ENCODE measurements around the gene P3R3URF. TPM values are rescaled to one million over a fixed set of nuclear protein-coding genes. Genes with fewer than 3 reads are reported as not detected.

Gene P3R3URF
- total RNA-seq, 1 donor from 2014 or later: not detected

GRCh38 chr1:46131712-46132528 lies 44.4 kb downstream of the P3R3URF start:
- H3K27ac Mint-ChIP-seq (ENCODE audit: unreplicated experiment): peak overlapping the region; percentile 100
- Histone ChIP-seq H3K9me3 (ENCODE audit: insufficient read depth, low read depth, low read length) (no peaks in the 10 kb centered on the region), H3K36me3 (ENCODE audit: insufficient read depth, low read length) (no peaks in the 10 kb centered on the region), H3K27me3 (ENCODE audit: insufficient read depth, low read length) (no peaks in the 10 kb centered on the region), H3K4me1 (ENCODE audit: insufficient read depth, low read length) (peaks cover 14% of the 10 kb centered on the region), H3K79me2 (ENCODE audit: insufficient read depth, low read length) (peaks cover 48% of the 10 kb centered on the region), H2AFZ (ENCODE audit: low read depth, low read length) (peak overlapping the region; percentile 100), H4K20me1 (ENCODE audit: insufficient read depth, low read length) (peaks cover 21% of the 10 kb centered on the region), H3K4me2 (ENCODE audit: low read length) (peak overlapping the region; percentile 94), H3K4me3 (ENCODE audit: insufficient read depth, low read depth, low read length) (peak overlapping the region; percentile 90), H3K27ac (ENCODE audit: low read depth, low read length) (peak overlapping the region; percentile 100), H3K9ac (ENCODE audit: low read length) (peak overlapping the region; percentile 98)
- FAIRE-seq (no peak), DNase-seq (ENCODE audit: low read depth) (no peak)
- H3K9me3 Mint-ChIP-seq (ENCODE audit: unreplicated experiment): no peaks in the 10 kb centered on the region
- H3K27me3 Mint-ChIP-seq (ENCODE audit: low read depth, unreplicated experiment): no peaks in the 10 kb centered on the region
- peaks cover 23% of the 10 kb centered on the region for H3K4me1 Mint-ChIP-seq (ENCODE audit: low read depth, unreplicated experiment)
- peak overlapping the region; percentile 96 for H3K4me3 Mint-ChIP-seq (ENCODE audit: unreplicated experiment)
- H3K36me3 Mint-ChIP-seq (ENCODE audit: low read depth, unreplicated experiment): no peaks in the 10 kb centered on the region
- TF ChIP-seq CTCF (IDR thresholded peaks at IDR 0.05; ENCODE audit: insufficient read depth, low read depth, low read length) (no peak), EZH2 (IDR thresholded peaks at IDR 0.05; ENCODE audit: insufficient read depth, low read length) (no peak)

- Mint-ChIP-seq H3K27ac (ENCODE audit: unreplicated experiment) (peak overlapping the region; percentile 28), H3K36me3 (ENCODE audit: low read depth, unreplicated experiment) (peaks cover under 1% of the 10 kb centered on the region), H3K4me1 (ENCODE audit: low read depth, unreplicated experiment) (peaks cover 22% of the 10 kb centered on the region), H3K9me3 (ENCODE audit: unreplicated experiment) (no peaks in the 10 kb centered on the region), H3K4me3 (ENCODE audit: unreplicated experiment) (peak overlapping the region; percentile 96), H3K27me3 (ENCODE audit: low read depth, unreplicated experiment) (no peaks in the 10 kb centered on the region)
- DNase-seq (ENCODE audit: low read depth): no peak
- Histone ChIP-seq H3K4me1 (ENCODE audit: insufficient read depth, low read length) (peaks cover 14% of the 10 kb centered on the region), H3K27me3 (ENCODE audit: insufficient read depth, low read length) (no peaks in the 10 kb centered on the region), H2AFZ (ENCODE audit: low read depth, low read length) (no peak overlapping the region), H3K4me2 (ENCODE audit: low read length) (peak overlapping the region; percentile 94), H3K9ac (ENCODE audit: low read length) (peak overlapping the region; percentile 98), H3K79me2 (ENCODE audit: insufficient read depth, low read length) (peaks cover 57% of the 10 kb centered on the region), H3K9me3 (ENCODE audit: insufficient read depth, low read depth, low read length) (no peaks in the 10 kb centered on the region), H4K20me1 (ENCODE audit: insufficient read depth, low read length) (peaks cover 24% of the 10 kb centered on the region), H3K4me3 (ENCODE audit: insufficient read depth, low read depth, low read length) (peak overlapping the region; percentile 90), H3K36me3 (ENCODE audit: insufficient read depth, low read length) (no peaks in the 10 kb centered on the region), H3K27ac (ENCODE audit: low read depth, low read length) (peak overlapping the region; percentile 32)
- no peak for FAIRE-seq
- no peak for TF ChIP-seq CTCF (IDR thresholded peaks at IDR 0.05; ENCODE audit: insufficient read depth, low read depth, low read length)
- no peak for TF ChIP-seq EZH2 (IDR thresholded peaks at IDR 0.05; ENCODE audit: insufficient read depth, low read length)
These were observed 45.2 kb downstream of the P3R3URF start for GRCh38 chr1:46131093-46131492.

DNA sequence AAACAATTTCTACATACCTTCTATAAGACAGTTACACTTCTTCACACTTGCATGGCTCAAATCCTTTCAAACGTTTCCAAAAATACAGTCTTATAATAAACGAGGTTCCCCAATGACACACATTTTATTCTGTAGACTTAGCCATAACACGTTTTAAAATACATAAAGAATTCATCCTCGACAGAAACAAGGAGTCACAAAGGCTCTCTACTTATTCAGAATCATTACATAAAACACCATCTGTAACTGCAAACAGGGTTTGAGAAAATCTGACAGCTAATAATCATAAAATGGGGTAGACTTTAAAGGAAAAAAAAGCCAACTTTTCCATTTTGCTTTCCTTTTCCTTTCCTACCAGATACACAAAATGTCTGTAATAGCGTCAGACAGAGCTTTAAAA lies 45.7 kb downstream of the P3R3URF start:
- Histone ChIP-seq H3K36me3 (ENCODE audit: insufficient read depth, low read length) (no peaks in the 10 kb centered on the region), H4K20me1 (ENCODE audit: insufficient read depth, low read length) (peaks cover 27% of the 10 kb centered on the region), H3K9ac (ENCODE audit: low read length) (peak overlapping the region; percentile 98), H3K4me1 (ENCODE audit: insufficient read depth, low read length) (peaks cover 14% of the 10 kb centered on the region), H3K4me2 (ENCODE audit: low read length) (peak overlapping the region; percentile 94), H3K9me3 (ENCODE audit: insufficient read depth, low read depth, low read length) (no peaks in the 10 kb centered on the region), H3K27ac (ENCODE audit: low read depth, low read length) (peak overlapping the region; percentile 32), H3K79me2 (ENCODE audit: insufficient read depth, low read length) (peaks cover 60% of the 10 kb centered on the region), H2AFZ (ENCODE audit: low read depth, low read length) (no peak overlapping the region), H3K4me3 (ENCODE audit: insufficient read depth, low read depth, low read length) (peak overlapping the region; percentile 90), H3K27me3 (ENCODE audit: insufficient read depth, low read length) (no peaks in the 10 kb centered on the region)
- FAIRE-seq (no peak), DNase-seq (ENCODE audit: low read depth) (no peak)
- Mint-ChIP-seq H3K36me3 (ENCODE audit: low read depth, unreplicated experiment) (peaks cover 3% of the 10 kb centered on the region), H3K4me1 (ENCODE audit: low read depth, unreplicated experiment) (peaks cover 22% of the 10 kb centered on the region), H3K27me3 (ENCODE audit: low read depth, unreplicated experiment) (no peaks in the 10 kb centered on the region), H3K9me3 (ENCODE audit: unreplicated experiment) (no peaks in the 10 kb centered on the region), H3K4me3 (ENCODE audit: unreplicated experiment) (peak overlapping the region; percentile 96), H3K27ac (ENCODE audit: unreplicated experiment) (peak overlapping the region; percentile 28)
- TF ChIP-seq EZH2 (IDR thresholded peaks at IDR 0.05; ENCODE audit: insufficient read depth, low read length) (no peak), CTCF (IDR thresholded peaks at IDR 0.05; ENCODE audit: insufficient read depth, low read depth, low read length) (no peak)
